ENCODE results near the gene GPRIN1. TPM values are rescaled to one million over a fixed set of nuclear protein-coding genes. Genes with fewer than 3 reads are reported as not detected.

GPRIN1 gene
- total and polyA plus RNA-seq, 2 donors (not counting 1 experiment from before 2014, with no cell fraction given): 1.9 to 6.3 TPM

- no peak for DNase-seq (ENCODE audit: low read depth in 2 of 2)
- H3K4me3 ChIP-seq (replicated peaks in 1 of 4; ENCODE audit: control extremely low read depth in 1 of 4, insufficient read depth in 1 of 4, low read depth in 3 of 4, low read length in 4 of 4): peak overlapping the region in 1 of 4 experiments; percentile 53
- H3K9ac ChIP-seq (ENCODE audit: insufficient read depth, low read length): no peak overlapping the region
- H3K9me3 ChIP-seq (ENCODE audit: control insufficient read depth, insufficient read depth, low read depth, low read length): no peaks in the 10 kb centered on the region
- peak overlapping the region; percentile 74 for H3K4me2 ChIP-seq (ENCODE audit: extremely low read depth, insufficient read depth, low read length)
- H3K79me2 ChIP-seq (ENCODE audit: control insufficient read depth, insufficient read depth, low read length): no peaks in the 10 kb centered on the region
- no peaks in the 10 kb centered on the region for H4K20me1 ChIP-seq (ENCODE audit: control insufficient read depth, extremely low read depth, insufficient read depth, low read length)
- no peaks in the 10 kb centered on the region for H3K36me3 ChIP-seq (ENCODE audit: control insufficient read depth, insufficient read depth, low read length)
- no peak overlapping the region for H2AFZ ChIP-seq (ENCODE audit: low read length)
- peaks cover 3% of the 10 kb centered on the region for H3K4me1 ChIP-seq (ENCODE audit: control insufficient read depth, extremely low read depth, insufficient read depth, low read length)
- H3K27me3 ChIP-seq (ENCODE audit: control insufficient read depth, insufficient read depth, low read length): peaks cover 27% of the 10 kb centered on the region
- H3K27ac ChIP-seq (ENCODE audit: insufficient read depth, low read length): no peak overlapping the region
- no peak for TF ChIP-seq CTCF (conservative IDR thresholded peaks at IDR 0.05 in 1 of 2, IDR thresholded peaks at IDR 0.05 in 1 of 2; ENCODE audit: low read depth in 1 of 2, low read length in 2 of 2)
- no peak for TF ChIP-seq EZH2 (IDR thresholded peaks at IDR 0.05; ENCODE audit: low read length, missing control alignments)
Measured at GRCh38 chr5:176629317-176629852, 19.4 kb upstream of the GPRIN1 start.

GRCh38 chr5:176628406-176629228, 18.7 kb upstream of the GPRIN1 start:
- Histone ChIP-seq H3K36me3 (ENCODE audit: control insufficient read depth, insufficient read depth, low read length) (no peaks in the 10 kb centered on the region), H3K4me1 (ENCODE audit: control insufficient read depth, extremely low read depth, insufficient read depth, low read length) (peaks cover 3% of the 10 kb centered on the region), H3K27me3 (ENCODE audit: control insufficient read depth, insufficient read depth, low read length) (peaks cover 20% of the 10 kb centered on the region)

More at GRCh38 chr5:176628406-176629228, 18.7 kb upstream of the GPRIN1 start:
- no peak overlapping the region for H3K4me3 ChIP-seq (replicated peaks in 1 of 4; ENCODE audit: control extremely low read depth in 1 of 4, insufficient read depth in 1 of 4, low read depth in 3 of 4, low read length in 4 of 4)
- DNase-seq (ENCODE audit: low read depth in 2 of 2): no peak
- H2AFZ ChIP-seq (ENCODE audit: low read length): no peak overlapping the region
- no peak overlapping the region for H3K27ac ChIP-seq (ENCODE audit: insufficient read depth, low read length)
- no peaks in the 10 kb centered on the region for H3K79me2 ChIP-seq (ENCODE audit: control insufficient read depth, insufficient read depth, low read length)
- H3K9me3 ChIP-seq (ENCODE audit: control insufficient read depth, insufficient read depth, low read depth, low read length): no peaks in the 10 kb centered on the region
- H3K9ac ChIP-seq (ENCODE audit: insufficient read depth, low read length): no peak overlapping the region
- H4K20me1 ChIP-seq (ENCODE audit: control insufficient read depth, extremely low read depth, insufficient read depth, low read length): no peaks in the 10 kb centered on the region
- H3K4me2 ChIP-seq (ENCODE audit: extremely low read depth, insufficient read depth, low read length): no peak overlapping the region
- no peak for TF ChIP-seq EZH2 (IDR thresholded peaks at IDR 0.05; ENCODE audit: low read length, missing control alignments)
- no peak for TF ChIP-seq CTCF (conservative IDR thresholded peaks at IDR 0.05 in 1 of 2, IDR thresholded peaks at IDR 0.05 in 1 of 2; ENCODE audit: low read depth in 1 of 2, low read length in 2 of 2)

Data from fibroblast of lung (primary cell).